NAMALWA (cell line): Measurements from ENCODE around the gene MIPEP.
A peak's percentile ranks its signal among the peaks of the same experiment; 100 is the strongest.

Experiments used
- DNase-seq: peaks from one replicate; pipeline ENCODE4 v3.0.0-alpha.2; 2015; ENCODE audit warnings: low spot score

MIPEP gene

GRCh38 chr13:23852351-23852750, 36.8 kb downstream of the MIPEP start:
- DNase-seq: no peak

GRCh38 chr13:23851106-23851505, 38.1 kb downstream of the MIPEP start:
- no peak for DNase-seq

GRCh38 chr13:23850134-23850533, 39.1 kb downstream of the MIPEP start:
- DNase-seq: no peak

- DNase-seq: no peak
Observed at GRCh38 chr13:23849670-23850069, 39.5 kb downstream of the MIPEP start.

GRCh38 chr13:23848646-23849141, 40.5 kb downstream of the MIPEP start:
- DNase-seq: peak; percentile 12

- no peak for DNase-seq
Observed at GRCh38 chr13:23848019-23848418, 41.2 kb downstream of the MIPEP start.

- DNase-seq: no peak
Observed at GRCh38 chr13:23847497-23847896, 41.7 kb downstream of the MIPEP start.

GRCh38 chr13:23845105-23845725, 44.0 kb downstream of the MIPEP start:
- DNase-seq: no peak

- DNase-seq: no peak
Observed at GRCh38 chr13:23844132-23844531, 45.1 kb downstream of the MIPEP start.

- no peak for DNase-seq
Observed at GRCh38 chr13:23843436-23843835, 45.8 kb downstream of the MIPEP start.

- DNase-seq: no peak
Observed at GRCh38 chr13:23842406-23842805, 46.8 kb downstream of the MIPEP start.

GRCh38 chr13:23833733-23834611, 55.2 kb downstream of the MIPEP start:
- DNase-seq: no peak

GRCh38 chr13:23828866-23829265, 60.3 kb downstream of the MIPEP start:
- no peak for DNase-seq

- DNase-seq: no peak
Observed at GRCh38 chr13:23828086-23828485, 61.1 kb downstream of the MIPEP start.

- no peak for DNase-seq
Observed at GRCh38 chr13:23825179-23825578, 64.0 kb downstream of the MIPEP start.

- DNase-seq: no peak
Observed at GRCh38 chr13:23824371-23824770, 64.8 kb downstream of the MIPEP start.

GRCh38 chr13:23822252-23822824, 66.9 kb downstream of the MIPEP start:
- DNase-seq: no peak

- no peak for DNase-seq
Observed at GRCh38 chr13:23820530-23820929, 68.7 kb downstream of the MIPEP start.

GRCh38 chr13:23817830-23818229, 71.4 kb downstream of the MIPEP start:
- DNase-seq: no peak

- DNase-seq: no peak
Observed at GRCh38 chr13:23817136-23817535, 72.1 kb downstream of the MIPEP start.

GRCh38 chr13:23813635-23814034, 75.6 kb downstream of the MIPEP start:
- no peak for DNase-seq

GRCh38 chr13:23811366-23812062, 77.7 kb downstream of the MIPEP start:
- no peak for DNase-seq
